Trophoblast cell (in vitro differentiated cells and primary cell): ENCODE results near the gene C10orf90.

Experiments used
- DNase-seq, 2 donors: peaks; one replicate each; pipeline ENCODE4 v3.0.0-alpha.2; 2016
- H2AFZ ChIP-seq: 2 replicates; pipeline ENCODE4 v1.6.1; 2013; ENCODE audit warnings: low read length, moderate library complexity, mild to moderate bottlenecking; ENCODE audit not compliant: insufficient read depth, poor library complexity
- H2AK5ac ChIP-seq: 2 replicates; pipeline ENCODE4 v1.6.1; 2013; ENCODE audit warnings: mild to moderate bottlenecking, low read length
- H2BK120ac ChIP-seq: 2 replicates; pipeline ENCODE4 v1.6.1; 2013; ENCODE audit warnings: low read length, mild to moderate bottlenecking, moderate library complexity; ENCODE audit not compliant: insufficient read depth, poor library complexity
- H2BK12ac ChIP-seq: 2 replicates; pipeline ENCODE4 v1.6.1; 2013; ENCODE audit warnings: mild to moderate bottlenecking, low read length, moderate library complexity
- H2BK5ac ChIP-seq: 2 replicates; pipeline ENCODE4 v1.6.1; 2013; ENCODE audit warnings: low read length, low read depth, moderate library complexity, mild to moderate bottlenecking; ENCODE audit not compliant: poor library complexity
- H3K14ac ChIP-seq: 2 replicates; pipeline ENCODE4 v1.6.1; 2013; ENCODE audit warnings: mild to moderate bottlenecking, low read length
- H3K18ac ChIP-seq: 2 replicates; pipeline ENCODE4 v1.6.1; 2013; ENCODE audit warnings: mild to moderate bottlenecking, low read length
- H3K23ac ChIP-seq: 2 replicates; pipeline ENCODE4 v1.6.1; 2013; ENCODE audit warnings: low read length
- H3K27ac ChIP-seq: 2 replicates; pipeline ENCODE4 v1.5.1; 2013; ENCODE audit warnings: low read depth, mild to moderate bottlenecking, inconsistent platforms, low read length, moderate library complexity
- H3K27me3 ChIP-seq: 2 replicates; pipeline ENCODE4 v1.6.1; 2013; ENCODE audit warnings: inconsistent platforms, mild to moderate bottlenecking, low read length, moderate library complexity; ENCODE audit not compliant: insufficient read depth
- H3K36me3 ChIP-seq, 2 experiments: 1 replicate in 1 of 2; 2 replicates in 1 of 2; pipeline ENCODE4 v1.6.1; 2013; ENCODE audit warnings: low read length in 2 of 2, mild to moderate bottlenecking in 2 of 2, moderate library complexity in 1 of 2; ENCODE audit not compliant: insufficient read depth in 2 of 2, control insufficient read depth in 1 of 2
- H3K4ac ChIP-seq: 2 replicates; pipeline ENCODE4 v1.6.1; 2013; ENCODE audit warnings: low read depth, mild to moderate bottlenecking, low read length, moderate library complexity
- H3K4me1 ChIP-seq, 2 experiments: 1 replicate in 1 of 2; 2 replicates in 1 of 2; pipeline ENCODE4 v1.6.1; 2013; ENCODE audit warnings: low read length in 2 of 2, mild to moderate bottlenecking in 2 of 2, moderate library complexity in 1 of 2; ENCODE audit not compliant: insufficient read depth in 2 of 2, control insufficient read depth in 1 of 2
- H3K4me2 ChIP-seq: 2 replicates; pipeline ENCODE4 v1.6.1; 2013; ENCODE audit warnings: inconsistent platforms, mild to moderate bottlenecking, low read length, moderate library complexity
- H3K4me3 ChIP-seq: 2 replicates; pipeline ENCODE4 v1.5.1; 2013; ENCODE audit warnings: mild to moderate bottlenecking, low read depth, low read length, inconsistent platforms
- H3K79me1 ChIP-seq: one replicate; pipeline ENCODE4 v1.6.1; 2013; ENCODE audit warnings: low read length
- H3K79me2 ChIP-seq: 2 replicates; pipeline ENCODE4 v1.6.1; 2013; ENCODE audit warnings: low read length, mild to moderate bottlenecking; ENCODE audit not compliant: control insufficient read depth, insufficient read depth, poor library complexity
- H3K9ac ChIP-seq: 2 replicates; pipeline ENCODE4 v1.6.1; 2013; ENCODE audit warnings: mild to moderate bottlenecking, low read length
- H3K9me3 ChIP-seq: 2 replicates; pipeline ENCODE4 v1.6.1; 2013; ENCODE audit warnings: low read depth, mild to moderate bottlenecking, control low read depth, inconsistent platforms, low read length; ENCODE audit not compliant: insufficient read depth
- H4K12ac ChIP-seq: 2 replicates; pipeline ENCODE4 v1.6.1; 2013; ENCODE audit warnings: low read depth, mild to moderate bottlenecking, low read length, moderate library complexity
- H4K8ac ChIP-seq: 2 replicates; pipeline ENCODE4 v1.6.1; 2013; ENCODE audit warnings: low read depth, mild to moderate bottlenecking, low read length, moderate library complexity
- H4K91ac ChIP-seq: one replicate; pipeline ENCODE4 v1.6.1; 2013; ENCODE audit warnings: low read depth, mild to moderate bottlenecking, low read length, moderate library complexity
- WGBS: extraction: QIAGEN DNeasy Blood & Tissue Kit; methylation state at CpG from one replicate; pipeline ENCODE4 v1.1.7; 2013; ENCODE audit warnings: missing lambda C conversion rate; ENCODE audit not compliant: insufficient read length, insufficient coverage; ENCODE audit errors: extremely low coverage; 5-methylcytosine and 5-hydroxymethylcytosine counted together

Gene C10orf90

DNA sequence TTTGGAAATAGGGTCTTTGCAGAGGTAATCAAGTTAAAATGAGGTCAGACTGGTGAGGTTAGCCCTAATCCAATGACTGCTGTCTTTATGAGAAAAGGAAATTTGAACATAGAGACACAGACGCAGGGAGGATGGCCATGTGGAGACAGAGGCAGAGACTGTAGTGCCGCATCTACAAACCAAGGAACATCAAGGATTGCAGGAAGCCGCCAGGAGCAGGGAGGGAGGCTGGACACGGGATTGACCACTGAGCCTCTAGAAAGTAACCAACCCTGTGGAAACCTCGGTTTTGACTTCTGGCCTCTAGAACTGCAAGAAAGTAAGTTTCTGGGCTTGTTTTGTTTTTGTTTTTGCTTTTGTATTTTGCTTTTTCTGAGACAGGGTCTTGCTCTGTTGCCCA lies 213.9 kb downstream of the C10orf90 start:
- Histone ChIP-seq H2BK12ac (no peak overlapping the region), H2BK120ac (no peak overlapping the region), H3K23ac (no peak overlapping the region), H2AK5ac (no peak overlapping the region), H3K4ac (no peak overlapping the region), H4K8ac (no peak overlapping the region), H3K79me1 (no peaks in the 10 kb centered on the region), H2AFZ (no peak overlapping the region), H2BK5ac (no peak overlapping the region), H3K4me1 (peaks cover 3 to 5% of the 10 kb centered on the region in 2 experiments), H3K4me3 (no peak overlapping the region), H4K12ac (no peak overlapping the region), H3K14ac (no peak overlapping the region), H3K27me3 (no peaks in the 10 kb centered on the region), H3K9me3 (peaks cover 2% of the 10 kb centered on the region), H4K91ac (no peak overlapping the region), H3K9ac (no peak overlapping the region), H3K79me2 (no peaks in the 10 kb centered on the region), H3K4me2 (no peak overlapping the region), H3K27ac (no peak overlapping the region), H3K36me3 (no peaks in the 10 kb centered on the region), H3K18ac (no peak overlapping the region)
- no CpG with 5 or more reads among the region's 5 CpGs for WGBS
- no peak for DNase-seq

DNA sequence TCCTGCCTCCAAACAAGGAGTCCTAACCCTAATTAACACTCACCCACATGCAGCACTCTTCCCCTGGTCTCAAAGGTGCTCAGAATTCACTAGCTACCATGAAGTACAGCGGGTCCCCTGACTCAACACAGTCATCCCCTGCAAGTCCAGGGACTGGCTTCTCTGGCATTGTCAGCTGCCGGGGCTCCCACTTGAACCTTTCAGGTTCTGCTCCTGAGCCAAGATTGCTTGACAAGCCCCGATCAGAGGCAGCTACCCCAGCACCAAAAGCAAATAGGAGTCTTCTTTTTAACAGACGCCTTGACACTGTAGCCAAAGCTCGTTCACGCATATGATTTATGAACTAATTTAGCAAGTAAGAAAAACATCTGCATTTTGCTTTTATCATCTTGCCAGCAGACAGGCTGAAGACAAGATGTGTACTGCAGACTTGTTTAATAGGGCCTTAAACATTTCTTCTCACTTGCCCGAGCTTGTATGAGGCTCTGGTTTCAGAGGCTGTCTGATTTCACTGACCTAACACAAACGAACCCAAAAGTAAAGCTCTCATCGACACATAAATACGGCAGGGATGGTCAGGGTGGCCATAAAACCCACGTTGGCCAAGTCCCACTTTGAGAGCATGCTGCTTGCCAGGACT lies 214.6 kb downstream of the C10orf90 start:
- no peak overlapping the region for H3K18ac ChIP-seq
- peaks cover 3 to 5% of the 10 kb centered on the region in 2 experiments for H3K4me1 ChIP-seq
- H3K27ac ChIP-seq: no peak overlapping the region
- no peak overlapping the region for H3K4me3 ChIP-seq
- no peak overlapping the region for H3K14ac ChIP-seq
- no peak overlapping the region for H2BK5ac ChIP-seq
- peaks cover 2% of the 10 kb centered on the region for H3K9me3 ChIP-seq
- no peaks in the 10 kb centered on the region for H3K79me1 ChIP-seq
- no peak overlapping the region for H3K4me2 ChIP-seq
- no peak overlapping the region for H2AFZ ChIP-seq
- H3K4ac ChIP-seq: no peak overlapping the region
- no peak overlapping the region for H4K12ac ChIP-seq
- H4K91ac ChIP-seq: no peak overlapping the region
- no peaks in the 10 kb centered on the region for H3K36me3 ChIP-seq
- H2AK5ac ChIP-seq: no peak overlapping the region
- no peak for DNase-seq
- no peak overlapping the region for H2BK12ac ChIP-seq
- H3K9ac ChIP-seq: no peak overlapping the region
- no CpG with 5 or more reads among the region's 11 CpGs for WGBS
- no peaks in the 10 kb centered on the region for H3K27me3 ChIP-seq
- no peak overlapping the region for H3K23ac ChIP-seq
- H3K79me2 ChIP-seq: no peaks in the 10 kb centered on the region
- H4K8ac ChIP-seq: no peak overlapping the region
- no peak overlapping the region for H2BK120ac ChIP-seq

DNA sequence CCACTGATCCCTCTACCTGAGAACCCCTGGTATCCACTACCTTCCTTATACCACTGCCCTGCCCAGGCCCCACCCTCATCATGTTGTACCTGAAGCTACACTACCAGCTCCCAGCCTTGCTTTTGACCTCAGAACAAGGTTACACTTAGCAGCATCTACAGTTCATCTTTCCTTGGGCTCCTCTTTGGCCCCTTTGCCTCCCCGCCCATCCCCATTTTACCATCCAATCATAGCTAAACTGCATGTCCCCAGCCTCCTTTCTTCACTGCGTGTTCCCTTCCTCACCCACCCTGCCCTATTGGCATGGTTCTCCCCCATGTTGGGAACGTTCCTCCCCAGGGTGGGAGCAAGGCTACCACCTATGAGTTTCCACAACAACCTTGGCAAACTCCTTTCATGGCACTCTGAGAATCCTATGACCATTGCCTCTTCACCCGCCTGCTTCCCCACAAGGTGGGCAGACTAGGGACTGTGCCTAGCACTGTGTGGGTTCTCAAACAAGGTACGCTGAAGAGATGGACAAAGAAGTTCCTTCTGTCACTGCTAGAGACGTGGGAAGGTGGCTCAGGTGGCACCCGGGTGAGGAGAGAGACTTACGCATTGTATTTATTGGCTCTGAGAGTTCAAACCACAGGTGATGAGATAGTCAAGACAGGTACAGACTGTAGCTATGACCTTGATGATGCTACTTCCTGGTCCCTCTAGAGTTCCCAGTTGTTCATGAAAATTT lies 215.3 kb downstream of the C10orf90 start:
- no peak overlapping the region for H4K8ac ChIP-seq
- peaks cover 3 to 5% of the 10 kb centered on the region in 2 experiments for H3K4me1 ChIP-seq
- no peak overlapping the region for H2BK120ac ChIP-seq
- H3K9me3 ChIP-seq: peaks cover 2% of the 10 kb centered on the region
- H3K18ac ChIP-seq: no peak overlapping the region
- no peak overlapping the region for H3K9ac ChIP-seq
- no peak overlapping the region for H3K23ac ChIP-seq
- WGBS: no CpG with 5 or more reads among the region's 8 CpGs
- no peak for DNase-seq
- H3K27me3 ChIP-seq: no peaks in the 10 kb centered on the region
- no peak overlapping the region for H3K4me3 ChIP-seq
- no peak overlapping the region for H2BK5ac ChIP-seq
- H3K27ac ChIP-seq: no peak overlapping the region
- H2AFZ ChIP-seq: no peak overlapping the region
- H3K79me1 ChIP-seq: no peaks in the 10 kb centered on the region
- no peak overlapping the region for H4K12ac ChIP-seq
- no peak overlapping the region for H3K14ac ChIP-seq
- no peak overlapping the region for H2AK5ac ChIP-seq
- no peak overlapping the region for H2BK12ac ChIP-seq
- no peak overlapping the region for H4K91ac ChIP-seq
- H3K36me3 ChIP-seq: no peaks in the 10 kb centered on the region
- H3K79me2 ChIP-seq: no peaks in the 10 kb centered on the region
- H3K4me2 ChIP-seq: no peak overlapping the region
- no peak overlapping the region for H3K4ac ChIP-seq

DNA sequence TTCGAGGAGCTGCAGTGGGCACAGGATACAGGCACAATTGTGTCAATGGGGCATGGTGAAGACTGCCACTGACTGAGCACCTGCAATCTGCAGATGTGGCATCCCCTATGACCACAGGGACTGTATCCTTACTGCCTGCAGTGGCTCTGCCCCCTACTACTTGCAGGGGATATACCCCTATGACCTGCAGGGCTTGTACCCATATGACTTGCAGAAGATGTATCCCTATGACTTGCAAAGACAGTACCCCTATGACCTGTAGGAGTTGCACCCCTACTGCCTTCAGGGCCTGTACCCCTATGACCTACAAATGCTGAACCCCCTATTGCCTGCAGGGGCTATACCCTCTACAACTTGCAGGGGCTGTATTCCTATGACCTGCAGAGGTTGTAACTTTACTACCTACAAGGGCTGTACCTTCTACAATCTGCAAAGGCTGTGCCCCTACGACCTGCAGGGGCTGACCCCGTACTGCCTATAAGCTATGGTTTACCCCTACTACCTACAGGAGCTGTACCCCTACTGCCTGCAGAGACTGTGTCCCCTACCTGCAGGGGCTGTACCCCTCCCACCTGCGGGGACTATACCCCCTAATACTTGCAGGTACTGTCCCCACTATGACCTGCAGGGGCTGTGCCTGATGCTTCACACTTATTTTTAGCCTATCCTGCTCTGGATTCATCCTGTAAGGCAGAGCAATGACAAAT lies 216.3 kb downstream of the C10orf90 start:
- Histone ChIP-seq H2BK5ac (no peak overlapping the region), H3K4me2 (no peak overlapping the region), H3K23ac (no peak overlapping the region), H3K4me1 (peaks cover 3 to 5% of the 10 kb centered on the region in 2 experiments), H3K9me3 (peaks cover 2% of the 10 kb centered on the region), H3K79me2 (no peaks in the 10 kb centered on the region), H3K27me3 (no peaks in the 10 kb centered on the region), H3K18ac (no peak overlapping the region), H3K27ac (no peak overlapping the region), H4K91ac (no peak overlapping the region), H4K8ac (no peak overlapping the region), H2BK120ac (no peak overlapping the region), H4K12ac (no peak overlapping the region), H3K79me1 (no peaks in the 10 kb centered on the region), H2AFZ (no peak overlapping the region), H3K14ac (no peak overlapping the region), H2AK5ac (no peak overlapping the region), H2BK12ac (no peak overlapping the region), H3K4ac (no peak overlapping the region), H3K9ac (no peak overlapping the region), H3K4me3 (no peak overlapping the region), H3K36me3 (no peaks in the 10 kb centered on the region)
- WGBS: no CpG with 5 or more reads among the region's 4 CpGs
- no peak for DNase-seq
